Endometrial microvascular endothelial cells (primary cell): ENCODE results near the gene PLEKHH3. TPM values are rescaled to one million over a fixed set of nuclear protein-coding genes. Genes with fewer than 3 reads are reported as not detected.

Experiments used
- total RNA-seq: library from RNA; depleted of rRNA; stranded (reverse); fragments of >200 nt; gene quantifications from one replicate; pipeline ENCODE4 v1.2.3, GENCODE V29; 2015; ENCODE audit errors: inconsistent ontology term

PLEKHH3 gene
- total RNA-seq, 1 donor from 2014 or later: 9.6 TPM

Other genes starting within 250 kb of the PLEKHH3 start
- gene ATP6V0A1, start 218.1 kb downstream of the PLEKHH3 start, total RNA-seq: 27.1 TPM
- gene NAGLU, start 140.8 kb downstream of the PLEKHH3 start, total RNA-seq: 33.7 TPM
- not detected for gene HSD17B1, start 124.1 kb downstream of the PLEKHH3 start, total RNA-seq
- 37.3 TPM for gene COASY, start 114.8 kb downstream of the PLEKHH3 start, total RNA-seq
- gene MLX, start 109.9 kb downstream of the PLEKHH3 start, total RNA-seq: 31.6 TPM
- gene PSMC3IP, start 99.3 kb downstream of the PLEKHH3 start, total RNA-seq: 8.5 TPM
- 65.9 TPM for gene RETREG3, start 67.6 kb downstream of the PLEKHH3 start, total RNA-seq
- gene TUBG1, start 67.3 kb downstream of the PLEKHH3 start, total RNA-seq: 137 TPM
- 7.4 TPM for gene TUBG2, start 17.7 kb downstream of the PLEKHH3 start, total RNA-seq
- gene CCR10, start 4.8 kb upstream of the PLEKHH3 start, total RNA-seq: 1.5 TPM
- 29.7 TPM for gene CNTNAP1, start 5.5 kb upstream of the PLEKHH3 start, total RNA-seq
- gene EZH1, start 68.0 kb upstream of the PLEKHH3 start, total RNA-seq: 13.5 TPM
- gene RAMP2, start 84.2 kb upstream of the PLEKHH3 start, total RNA-seq: 2.8 TPM
- 70.5 TPM for gene VPS25, start 96.5 kb upstream of the PLEKHH3 start, total RNA-seq
- 6.5 TPM for gene WNK4, start 103.6 kb upstream of the PLEKHH3 start, total RNA-seq
- 79.3 TPM for gene COA3, start 121.7 kb upstream of the PLEKHH3 start, total RNA-seq
- 0.37 TPM for gene CNTD1, start 121.9 kb upstream of the PLEKHH3 start, total RNA-seq
- gene BECN1, start 147.3 kb upstream of the PLEKHH3 start, total RNA-seq: 109 TPM
- 163 TPM for gene PSME3, start 156.4 kb upstream of the PLEKHH3 start, total RNA-seq
- 0.09 TPM for gene AOC2, start 167.6 kb upstream of the PLEKHH3 start, total RNA-seq
- gene AOC3, start 174.2 kb upstream of the PLEKHH3 start, total RNA-seq: not detected
- not detected for gene G6PC1, start 223.8 kb upstream of the PLEKHH3 start, total RNA-seq